CD4-positive, alpha-beta T cell (primary cell): ENCODE data around the gene KCTD3. TPM values are rescaled to one million over a fixed set of nuclear protein-coding genes. Genes with fewer than 3 reads are reported as not detected.

Experiments used
- ATAC-seq: fragments of 200-7000 bp; cut with Tn5 transposase; one replicate; pipeline ENCODE4 v1.10.0; 2022; ENCODE audit warnings: mild to moderate bottlenecking; ENCODE audit not compliant: poor library complexity
- CTCF ChIA-PET: fragments of 350-600 bp; sonication (Branson Sonifier 250); formaldehyde crosslinking; loops from one replicate; lab custom pipeline; 2021; ENCODE audit warnings: antibody characterized with exemption, inconsistent platforms; lab: Charles Lee
- POLR2A ChIA-PET: fragments of 350-600 bp; sonication (Branson Sonifier 250); formaldehyde crosslinking; loops from one replicate; lab custom pipeline; 2021; ENCODE audit warnings: antibody characterized with exemption, inconsistent platforms; lab: Charles Lee
- DNase-seq, 14 experiments: peaks; one replicate each; pipeline ENCODE4 v3.0.0-alpha.2; 2013 to 2020; ENCODE audit warnings: mixed read lengths in 2 of 14
- H3K27ac ChIP-seq, 2 donors: one replicate each; pipeline versions ENCODE4 v1.5.1 to v1.7.0; 2013; ENCODE audit warnings: low read length in 2 of 2, low read depth in 1 of 2, mild to moderate bottlenecking in 1 of 2
- H3K27me3 ChIP-seq, 2 experiments: 1 replicate in 1 of 2; 2 replicates in 1 of 2; pipeline versions ENCODE4 v1.6.1 to v1.7.0; 2013; ENCODE audit warnings: low read length in 2 of 2, control low read depth in 1 of 2, mild to moderate bottlenecking in 1 of 2, moderate library complexity in 1 of 2; ENCODE audit not compliant: insufficient read depth in 2 of 2, control insufficient read depth in 1 of 2
- H3K36me3 ChIP-seq: one replicate; pipeline ENCODE4 v1.6.1; 2013; ENCODE audit warnings: low read length, control low read depth; ENCODE audit not compliant: insufficient read depth
- H3K4me1 ChIP-seq: one replicate; pipeline ENCODE4 v1.6.1; 2013; ENCODE audit warnings: low read length, control low read depth; ENCODE audit not compliant: insufficient read depth
- H3K4me3 ChIP-seq: one replicate; pipeline ENCODE4 v1.5.1; 2013; ENCODE audit warnings: mild to moderate bottlenecking, low read length, moderate library complexity
- H3K9me3 ChIP-seq, 2 experiments: 1 replicate in 1 of 2; 2 replicates in 1 of 2; pipeline versions ENCODE4 v1.6.1 to v1.7.0; 2013; ENCODE audit warnings: low read length in 2 of 2, mild to moderate bottlenecking in 2 of 2, control low read depth in 1 of 2, moderate library complexity in 1 of 2; ENCODE audit not compliant: control insufficient read depth in 1 of 2, insufficient read depth in 1 of 2
- H3K27ac Mint-ChIP-seq: one replicate; pipeline ENCODE4 v1.8.0; 2020; ENCODE audit warnings: mixed read lengths
- H3K27me3 Mint-ChIP-seq: one replicate; pipeline ENCODE4 v1.8.0; 2021; ENCODE audit warnings: mixed read lengths
- H3K36me3 Mint-ChIP-seq: one replicate; pipeline ENCODE4 v1.8.0; 2021; ENCODE audit warnings: low read depth, mixed read lengths
- H3K4me1 Mint-ChIP-seq: one replicate; pipeline ENCODE4 v1.8.0; 2021; ENCODE audit warnings: low read depth, mixed read lengths
- H3K4me3 Mint-ChIP-seq: one replicate; pipeline ENCODE4 v1.8.0; 2020; ENCODE audit warnings: mild to moderate bottlenecking, mixed read lengths
- H3K9me3 Mint-ChIP-seq: one replicate; pipeline ENCODE4 v1.8.0; 2020; ENCODE audit warnings: mixed read lengths
- intact Hi-C, 2 experiments: fragments of 100-400 bp; cut with DNase I in 1 of 2; cut with micrococcal nuclease in 1 of 2; formaldehyde crosslinking; loops; one replicate each; pipeline versions ENCODE4 v1.15.1 to v1.9.0; 2023 to 2025; cut with DNase I, micrococcal nuclease
- total RNA-seq, 174 experiments: library from RNA in 2 of 174; stranded (reverse) in 2 of 174; gene quantifications; one replicate each; pipeline ENCODE4 v1.2.3 and lab custom pipeline; 2021 to 2026
- TF ChIP-seq, protein P1 (sequence below): fragments of 200-600 bp; IDR thresholded peaks from one replicate; pipeline ENCODE4 v1.8.0; 2022; ENCODE audit warnings: antibody characterized with exemption, mild to moderate bottlenecking

The KCTD3 gene
- total RNA-seq, 2 experiments from 2014 or later, result 3.0 to 4.8 TPM

DNA sequence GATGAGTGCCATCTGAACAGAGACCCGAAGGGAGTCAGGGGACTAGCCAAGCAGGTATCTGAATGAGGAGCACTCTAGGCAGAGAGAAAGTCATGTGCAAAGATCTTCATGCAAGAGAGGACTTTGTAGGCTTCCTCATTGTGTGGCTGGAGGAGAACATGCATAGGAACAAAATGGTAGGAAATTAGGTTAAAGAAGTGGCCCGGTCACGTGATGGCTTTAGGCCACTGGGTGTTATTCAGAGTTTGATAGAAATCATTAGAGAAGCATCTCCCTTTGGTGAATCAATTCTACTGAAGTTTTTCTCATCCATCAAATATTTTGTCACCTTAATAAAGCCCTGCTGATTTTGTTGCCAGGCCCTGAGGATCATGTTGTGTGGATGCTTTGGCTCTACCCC is 45.8 kb upstream of the KCTD3 start:
- Mint-ChIP-seq H3K9me3 (no peaks in the 10 kb centered on the region), H3K4me3 (no peak overlapping the region), H3K27ac (no peak overlapping the region), H3K27me3 (peaks cover 6% of the 10 kb centered on the region), H3K4me1 (peaks cover 5% of the 10 kb centered on the region), H3K36me3 (no peaks in the 10 kb centered on the region)
- intact Hi-C loops, result loop anchor here in 1 of 2 experiments (10.0 kb wide), 1 partner anchor 1306 kb away; no protein-coding TSS in a partner anchor
- Histone ChIP-seq H3K9me3 (no peaks in the 10 kb centered on the region), H3K27me3 (no peaks in the 10 kb centered on the region), H3K4me3 (no peak overlapping the region), H3K36me3 (no peaks in the 10 kb centered on the region), H3K4me1 (no peaks in the 10 kb centered on the region), H3K27ac (no peak overlapping the region)
- POLR2A ChIA-PET, result no interaction called here
- TF ChIP-seq, protein P1, sequence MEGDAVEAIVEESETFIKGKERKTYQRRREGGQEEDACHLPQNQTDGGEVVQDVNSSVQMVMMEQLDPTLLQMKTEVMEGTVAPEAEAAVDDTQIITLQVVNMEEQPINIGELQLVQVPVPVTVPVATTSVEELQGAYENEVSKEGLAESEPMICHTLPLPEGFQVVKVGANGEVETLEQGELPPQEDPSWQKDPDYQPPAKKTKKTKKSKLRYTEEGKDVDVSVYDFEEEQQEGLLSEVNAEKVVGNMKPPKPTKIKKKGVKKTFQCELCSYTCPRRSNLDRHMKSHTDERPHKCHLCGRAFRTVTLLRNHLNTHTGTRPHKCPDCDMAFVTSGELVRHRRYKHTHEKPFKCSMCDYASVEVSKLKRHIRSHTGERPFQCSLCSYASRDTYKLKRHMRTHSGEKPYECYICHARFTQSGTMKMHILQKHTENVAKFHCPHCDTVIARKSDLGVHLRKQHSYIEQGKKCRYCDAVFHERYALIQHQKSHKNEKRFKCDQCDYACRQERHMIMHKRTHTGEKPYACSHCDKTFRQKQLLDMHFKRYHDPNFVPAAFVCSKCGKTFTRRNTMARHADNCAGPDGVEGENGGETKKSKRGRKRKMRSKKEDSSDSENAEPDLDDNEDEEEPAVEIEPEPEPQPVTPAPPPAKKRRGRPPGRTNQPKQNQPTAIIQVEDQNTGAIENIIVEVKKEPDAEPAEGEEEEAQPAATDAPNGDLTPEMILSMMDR, result no peak
- ATAC-seq (no peak), DNase-seq (no peak)
- CTCF ChIA-PET, result no interaction called here

DNA sequence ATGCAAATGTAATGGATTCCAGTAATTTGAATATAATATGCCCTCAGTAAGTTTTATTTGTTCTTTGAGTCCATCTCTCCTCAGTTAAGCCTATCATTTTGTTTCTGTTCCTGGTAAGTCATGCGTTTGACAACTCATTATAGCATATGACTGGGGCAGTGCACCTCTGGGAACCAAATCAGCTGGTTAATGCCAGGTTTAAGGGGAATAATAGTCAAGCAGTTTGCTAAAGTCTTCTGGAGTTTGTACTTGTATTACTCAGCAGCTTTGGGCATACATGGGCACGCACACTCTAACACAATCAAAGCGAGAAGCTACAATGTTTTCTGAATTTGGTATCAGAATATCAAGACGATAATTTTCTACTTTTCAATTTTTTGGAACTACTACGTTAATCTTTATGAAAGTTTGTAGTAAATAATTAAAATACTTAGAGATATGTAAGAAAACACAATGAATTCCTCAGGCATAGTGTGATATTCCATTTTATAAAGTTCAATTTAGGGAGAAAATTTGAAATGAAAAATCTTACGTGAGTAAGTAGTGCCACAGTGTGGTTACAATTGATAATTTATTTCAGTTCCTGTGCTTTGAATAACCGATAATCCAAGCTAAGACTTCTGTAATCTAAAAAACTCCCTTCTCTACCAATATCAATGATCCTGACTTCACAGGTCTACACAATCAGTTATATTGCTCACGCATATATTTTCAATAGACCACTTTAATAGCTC is 43.8 kb upstream of the KCTD3 start:
- Histone ChIP-seq H3K4me1 (no peaks in the 10 kb centered on the region), H3K27ac (no peak overlapping the region), H3K36me3 (no peaks in the 10 kb centered on the region), H3K4me3 (no peak overlapping the region), H3K27me3 (no peaks in the 10 kb centered on the region), H3K9me3 (no peaks in the 10 kb centered on the region)
- DNase-seq, result no peak
- H3K36me3 Mint-ChIP-seq, result no peaks in the 10 kb centered on the region
- CTCF ChIA-PET, result no interaction called here
- TF ChIP-seq, protein P1, result no peak
- H3K4me3 Mint-ChIP-seq, result no peak overlapping the region
- H3K27me3 Mint-ChIP-seq, result peaks cover 10% of the 10 kb centered on the region
- H3K9me3 Mint-ChIP-seq, result no peaks in the 10 kb centered on the region
- POLR2A ChIA-PET, result no interaction called here
- H3K27ac Mint-ChIP-seq, result no peak overlapping the region
- ATAC-seq, result no peak
- peaks cover 5% of the 10 kb centered on the region for H3K4me1 Mint-ChIP-seq
- intact Hi-C loops, result loop anchor here in 1 of 2 experiments (10.0 kb wide), 1 partner anchor 1308 kb away; no protein-coding TSS in a partner anchor

DNA sequence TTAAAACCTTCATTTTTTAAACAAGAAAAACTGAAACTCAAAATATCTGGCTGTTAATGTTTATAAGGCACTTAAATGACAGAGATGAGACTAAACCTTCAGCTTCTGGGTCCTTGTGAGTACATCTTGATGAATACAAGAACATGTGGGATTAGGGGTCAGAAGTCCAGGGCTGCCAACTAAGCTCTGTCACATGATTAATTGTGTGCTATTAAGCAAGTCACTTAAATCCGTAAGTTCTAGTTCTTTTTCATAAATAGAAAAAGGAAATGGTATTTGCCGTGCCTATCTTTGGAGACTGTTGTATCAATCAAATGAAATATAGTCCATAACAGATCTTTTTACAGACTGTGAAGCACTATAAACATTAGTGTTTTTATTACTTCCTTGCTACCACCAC is 43.2 kb upstream of the KCTD3 start:
- ChIA-PET CTCF (no interaction called here), POLR2A (no interaction called here)
- H3K9me3 ChIP-seq, result no peaks in the 10 kb centered on the region
- no peaks in the 10 kb centered on the region for H3K4me1 ChIP-seq
- TF ChIP-seq, protein P1, result no peak
- no peak overlapping the region for H3K4me3 ChIP-seq
- Mint-ChIP-seq H3K36me3 (no peaks in the 10 kb centered on the region), H3K4me1 (peaks cover 5% of the 10 kb centered on the region), H3K9me3 (no peaks in the 10 kb centered on the region), H3K27ac (no peak overlapping the region), H3K4me3 (no peak overlapping the region), H3K27me3 (peaks cover 10% of the 10 kb centered on the region)
- DNase-seq (no peak), ATAC-seq (no peak)
- intact Hi-C loops, result loop anchor here in 1 of 2 experiments (10.0 kb wide), 1 partner anchor 1309 kb away; no protein-coding TSS in a partner anchor
- H3K27me3 ChIP-seq, result no peaks in the 10 kb centered on the region
- H3K27ac ChIP-seq, result no peak overlapping the region
- no peaks in the 10 kb centered on the region for H3K36me3 ChIP-seq
